Left ventricle myocardium inferior (tissue), 1 donor: ENCODE data around the gene CDS2. TPM values are rescaled to one million over a fixed set of nuclear protein-coding genes. Genes with fewer than 3 reads are reported as not detected.

Experiments
- DNase-seq: peaks from one replicate; pipeline ENCODE4 v3.0.0-alpha.2; 2020
- H3K27ac ChIP-seq: fragments of 200-600 bp; replicated peaks from 2 replicates; pipeline ENCODE4 v1.8.0; 2021
- H3K27me3 ChIP-seq: fragments of 200-600 bp; 2 replicates; pipeline ENCODE4 v1.8.0; 2021; ENCODE audit warnings: low read depth
- H3K36me3 ChIP-seq: fragments of 200-600 bp; 2 replicates; pipeline ENCODE4 v1.8.0; 2021
- H3K4me1 ChIP-seq: fragments of 200-600 bp; 2 replicates; pipeline ENCODE4 v1.8.0; 2021
- H3K4me3 ChIP-seq: fragments of 200-600 bp; 2 replicates; pipeline ENCODE4 v1.8.0; 2021; ENCODE audit warnings: mild to moderate bottlenecking, moderate library complexity
- H3K9me3 ChIP-seq: fragments of 200-600 bp; replicated peaks from 2 replicates; pipeline ENCODE4 v1.8.0; 2021
- CTCF ChIP-seq: fragments of 200-600 bp; IDR thresholded peaks from 2 replicates; pipeline ENCODE4 v1.8.0; 2021; ENCODE audit warnings: antibody characterized with exemption, mild to moderate bottlenecking, borderline replicate concordance
- intact Hi-C: fragments of 100-400 bp; cut with micrococcal nuclease; formaldehyde crosslinking; loops from one replicate; pipeline ENCODE4 v1.11.0; 2022
- total RNA-seq: library from RNA; stranded (reverse); fragmentation: NEBNext Ultra II Directional; extraction: Animal tissue kit (Norgen Biotek cat#: 25700); gene quantifications from one replicate; pipeline ENCODE4 v1.2.1, GENCODE V29; 2021
- donor health status: DM: no; HTN: yes; CAD: no; lungs with severe emphysema.

CDS2 gene
- total RNA-seq, 1 donor from 2014 or later, result 79.0 TPM

GRCh38 chr20:5221061-5221430 lies 94.2 kb downstream of the CDS2 start:
- no peak overlapping the region for H3K4me3 ChIP-seq
- peaks cover 17% of the 10 kb centered on the region for H3K4me1 ChIP-seq
- DNase-seq, result no peak
- no peak for TF ChIP-seq CTCF
- no peaks in the 10 kb centered on the region for H3K36me3 ChIP-seq
- H3K27me3 ChIP-seq, result no peaks in the 10 kb centered on the region
- H3K9me3 ChIP-seq, result no peaks in the 10 kb centered on the region
- H3K27ac ChIP-seq, result no peak overlapping the region
- intact Hi-C loops, result no loop called here

GRCh38 chr20:5222919-5223634 lies 96.3 kb downstream of the CDS2 start:
- H3K4me3 ChIP-seq, result no peak overlapping the region
- peak; percentile 89 for TF ChIP-seq CTCF

GRCh38 chr20:5230544-5230943 lies 103.7 kb downstream of the CDS2 start:
- intact Hi-C loops, result no loop called here
- TF ChIP-seq CTCF, result no peak
- no peaks in the 10 kb centered on the region for H3K9me3 ChIP-seq

More at GRCh38 chr20:5222919-5223634, 96.3 kb downstream of the CDS2 start:
- Histone ChIP-seq H3K27ac (no peak overlapping the region), H3K27me3 (no peaks in the 10 kb centered on the region), H3K9me3 (no peaks in the 10 kb centered on the region), H3K36me3 (peaks cover 4% of the 10 kb centered on the region), H3K4me1 (peaks cover 6% of the 10 kb centered on the region)
- DNase-seq, result peak; percentile 27
- intact Hi-C loops, result no loop called here

GRCh38 chr20:5234158-5234557 lies 107.3 kb downstream of the CDS2 start:
- no peaks in the 10 kb centered on the region for H3K27me3 ChIP-seq
- no peak overlapping the region for H3K27ac ChIP-seq
- H3K4me3 ChIP-seq, result no peak overlapping the region
- TF ChIP-seq CTCF, result no peak
- peaks cover 6% of the 10 kb centered on the region for H3K9me3 ChIP-seq
- DNase-seq, result no peak
- H3K4me1 ChIP-seq, result no peaks in the 10 kb centered on the region
- no peaks in the 10 kb centered on the region for H3K36me3 ChIP-seq
- intact Hi-C loops, result no loop called here

More at GRCh38 chr20:5230544-5230943, 103.7 kb downstream of the CDS2 start:
- H3K4me3 ChIP-seq, result no peak overlapping the region
- no peak for DNase-seq
- no peaks in the 10 kb centered on the region for H3K4me1 ChIP-seq
- H3K27ac ChIP-seq, result no peak overlapping the region
- H3K27me3 ChIP-seq, result no peaks in the 10 kb centered on the region
- peaks cover 7% of the 10 kb centered on the region for H3K36me3 ChIP-seq

- no peaks in the 10 kb centered on the region for H3K4me1 ChIP-seq
- H3K27me3 ChIP-seq, result no peaks in the 10 kb centered on the region
- no peak overlapping the region for H3K4me3 ChIP-seq
- no peak overlapping the region for H3K27ac ChIP-seq
- no peak for DNase-seq
- intact Hi-C loops, result no loop called here
- no peak for TF ChIP-seq CTCF
- H3K9me3 ChIP-seq, result peaks cover 6% of the 10 kb centered on the region
- no peaks in the 10 kb centered on the region for H3K36me3 ChIP-seq
These were observed 108.2 kb downstream of the CDS2 start for GRCh38 chr20:5234978-5235377.

Other genes with a start within 250 kb of the CDS2 start
- gene SLC23A2, start 125.5 kb upstream of the CDS2 start, total RNA-seq, result 6.3 TPM
- gene TMEM230, start 13.9 kb upstream of the CDS2 start, total RNA-seq, result 83.0 TPM
- gene PCNA, start 7.0 kb upstream of the CDS2 start, total RNA-seq, result 28.0 TPM
- not detected for gene PROKR2, start 189.9 kb downstream of the CDS2 start, total RNA-seq